DMS 273 (cell line): Measurements from ENCODE around the gene STX1B.

Experiments used
- DNase-seq: peaks from one replicate; lab custom pipeline; 2025; ENCODE audit not compliant: unreplicated experiment; lab: John Stamatoyannopoulos, UW

The STX1B gene

GRCh38 chr16:30996985-30997724 is 13.3 kb downstream of the STX1B start:
- DNase-seq, result no peak

GRCh38 chr16:30996324-30996984 is 14.0 kb downstream of the STX1B start:
- DNase-seq, result no peak

- no peak for DNase-seq
Observed at GRCh38 chr16:30995927-30996323, 14.5 kb downstream of the STX1B start.

- DNase-seq, result no peak
Observed at GRCh38 chr16:30992931-30993816, 17.3 kb downstream of the STX1B start.

- DNase-seq, result no peak
Observed at GRCh38 chr16:30992276-30992780, 18.1 kb downstream of the STX1B start.

GRCh38 chr16:30991052-30991451 is 19.4 kb downstream of the STX1B start:
- DNase-seq, result no peak

- DNase-seq, result no peak
Observed at GRCh38 chr16:30990105-30990504, 20.3 kb downstream of the STX1B start.

- no peak for DNase-seq
Observed at GRCh38 chr16:30989469-30990047, 20.9 kb downstream of the STX1B start.

GRCh38 chr16:30987581-30988190 is 22.8 kb downstream of the STX1B start:
- DNase-seq, result no peak

GRCh38 chr16:30986129-30986991 is 24.1 kb downstream of the STX1B start:
- no peak for DNase-seq

- peak; percentile 91 for DNase-seq
Observed at GRCh38 chr16:30985401-30986128, 24.9 kb downstream of the STX1B start.

GRCh38 chr16:30984669-30985400 is 25.6 kb downstream of the STX1B start, which contains the start of gene HSD3B7:
HSD3B7 (plus strand) TSS chr16:30985207; CDS start chr16:30985659, 452 bp downstream.
- DNase-seq, result peak; percentile 95

GRCh38 chr16:30983898-30984610 is 26.4 kb downstream of the STX1B start:
- DNase-seq, result no peak

GRCh38 chr16:30983289-30983889 is 27.0 kb downstream of the STX1B start:
- DNase-seq, result peak; percentile 40

GRCh38 chr16:30982548-30983288 is 27.7 kb downstream of the STX1B start:
- DNase-seq, result no peak

- DNase-seq, result no peak
Observed at GRCh38 chr16:30980959-30981358, 29.5 kb downstream of the STX1B start.
